Measurements from ENCODE around the gene KCNJ6.
"Not testable (repeated sequence)": the region's sequence is repeated elsewhere in the genome, so short reads cannot be mapped to it uniquely, and the experiment has no call there.

Gene KCNJ6

GRCh38 chr21:37605006-37605405 is 311.3 kb downstream of the KCNJ6 start:
- no peak overlapping the region for H3K27ac ChIP-seq (ENCODE audit: low read length)
- H3K9me3 ChIP-seq (ENCODE audit: insufficient read depth, low read depth, low read length), result no peaks in the 10 kb centered on the region
- no peaks in the 10 kb centered on the region for H3K27me3 ChIP-seq (ENCODE audit: insufficient read depth, low read length)
- no peaks in the 10 kb centered on the region for H3K4me1 ChIP-seq (ENCODE audit: insufficient read depth, low read length)
- H3K4me3 ChIP-seq (ENCODE audit: low read length), result no peak overlapping the region
- H3K36me3 ChIP-seq (ENCODE audit: insufficient read depth, low read depth, low read length), result no peaks in the 10 kb centered on the region
- no peak overlapping the region for H3K9ac ChIP-seq (ENCODE audit: low read depth, low read length)

GRCh38 chr21:37603129-37603528 is 313.1 kb downstream of the KCNJ6 start:
- H3K4me3 ChIP-seq (ENCODE audit: low read length), result no peak overlapping the region
- H3K27me3 ChIP-seq (ENCODE audit: insufficient read depth, low read length), result no peaks in the 10 kb centered on the region
- H3K4me1 ChIP-seq (ENCODE audit: insufficient read depth, low read length), result no peaks in the 10 kb centered on the region
- H3K9ac ChIP-seq (ENCODE audit: low read depth, low read length), result no peak overlapping the region
- no peak overlapping the region for H3K27ac ChIP-seq (ENCODE audit: low read length)
- no peaks in the 10 kb centered on the region for H3K36me3 ChIP-seq (ENCODE audit: insufficient read depth, low read depth, low read length)
- H3K9me3 ChIP-seq (ENCODE audit: insufficient read depth, low read depth, low read length), result no peaks in the 10 kb centered on the region

GRCh38 chr21:37601915-37602314 is 314.3 kb downstream of the KCNJ6 start:
- no peaks in the 10 kb centered on the region for H3K36me3 ChIP-seq (ENCODE audit: insufficient read depth, low read depth, low read length)
- H3K27ac ChIP-seq (ENCODE audit: low read length), result no peak overlapping the region
- no peaks in the 10 kb centered on the region for H3K4me1 ChIP-seq (ENCODE audit: insufficient read depth, low read length)
- H3K27me3 ChIP-seq (ENCODE audit: insufficient read depth, low read length), result no peaks in the 10 kb centered on the region
- no peak overlapping the region for H3K4me3 ChIP-seq (ENCODE audit: low read length)
- no peaks in the 10 kb centered on the region for H3K9me3 ChIP-seq (ENCODE audit: insufficient read depth, low read depth, low read length)
- H3K9ac ChIP-seq (ENCODE audit: low read depth, low read length), result no peak overlapping the region

- no peak overlapping the region for H3K9ac ChIP-seq (ENCODE audit: low read depth, low read length)
- H3K36me3 ChIP-seq (ENCODE audit: insufficient read depth, low read depth, low read length), result no peaks in the 10 kb centered on the region
- no peak overlapping the region for H3K4me3 ChIP-seq (ENCODE audit: low read length)
- H3K27me3 ChIP-seq (ENCODE audit: insufficient read depth, low read length), result no peaks in the 10 kb centered on the region
- no peak overlapping the region for H3K27ac ChIP-seq (ENCODE audit: low read length)
- no peaks in the 10 kb centered on the region for H3K4me1 ChIP-seq (ENCODE audit: insufficient read depth, low read length)
- H3K9me3 ChIP-seq (ENCODE audit: insufficient read depth, low read depth, low read length), result no peaks in the 10 kb centered on the region
Measured at GRCh38 chr21:37601027-37601426, 315.2 kb downstream of the KCNJ6 start.

- Histone ChIP-seq H3K27me3 (ENCODE audit: insufficient read depth, low read length) (no peaks in the 10 kb centered on the region), H3K9me3 (ENCODE audit: insufficient read depth, low read depth, low read length) (no peaks in the 10 kb centered on the region), H3K4me1 (ENCODE audit: insufficient read depth, low read length) (peaks cover 20% of the 10 kb centered on the region), H3K4me3 (ENCODE audit: low read length) (no peak overlapping the region), H3K36me3 (ENCODE audit: insufficient read depth, low read depth, low read length) (no peaks in the 10 kb centered on the region), H3K9ac (ENCODE audit: low read depth, low read length) (no peak overlapping the region), H3K27ac (ENCODE audit: low read length) (no peak overlapping the region)
Measured at GRCh38 chr21:37595944-37596343, 320.3 kb downstream of the KCNJ6 start.

- H3K9me3 ChIP-seq (ENCODE audit: insufficient read depth, low read depth, low read length), result no peaks in the 10 kb centered on the region
- H3K4me3 ChIP-seq (ENCODE audit: low read length), result no peak overlapping the region
- peak overlapping the region; percentile 23; the same call in 1 of the 2 replicates for H3K9ac ChIP-seq (ENCODE audit: low read depth, low read length)
- no peaks in the 10 kb centered on the region for H3K27me3 ChIP-seq (ENCODE audit: insufficient read depth, low read length)
- peak overlapping the region; percentile 34 for H3K27ac ChIP-seq (ENCODE audit: low read length)
- peaks cover 20% of the 10 kb centered on the region for H3K4me1 ChIP-seq (ENCODE audit: insufficient read depth, low read length)
- H3K36me3 ChIP-seq (ENCODE audit: insufficient read depth, low read depth, low read length), result no peaks in the 10 kb centered on the region
Measured at GRCh38 chr21:37594472-37594951, 321.7 kb downstream of the KCNJ6 start.

GRCh38 chr21:37593740-37594471 is 322.4 kb downstream of the KCNJ6 start:
- Histone ChIP-seq H3K9me3 (ENCODE audit: insufficient read depth, low read depth, low read length) (no peaks in the 10 kb centered on the region), H3K4me1 (ENCODE audit: insufficient read depth, low read length) (peaks cover 20% of the 10 kb centered on the region), H3K9ac (ENCODE audit: low read depth, low read length) (peak overlapping the region; percentile 23; the same call in 1 of the 2 replicates), H3K27ac (ENCODE audit: low read length) (peak overlapping the region; percentile 34), H3K36me3 (ENCODE audit: insufficient read depth, low read depth, low read length) (no peaks in the 10 kb centered on the region), H3K27me3 (ENCODE audit: insufficient read depth, low read length) (no peaks in the 10 kb centered on the region), H3K4me3 (ENCODE audit: low read length) (no peak overlapping the region)

- Histone ChIP-seq H3K4me1 (ENCODE audit: insufficient read depth, low read length) (peaks cover 20% of the 10 kb centered on the region), H3K9ac (ENCODE audit: low read depth, low read length) (peak overlapping the region; percentile 81; the same call in 1 of the 2 replicates)
Measured at GRCh38 chr21:37593015-37593414, 323.2 kb downstream of the KCNJ6 start.

GRCh38 chr21:37592496-37592895 is 323.8 kb downstream of the KCNJ6 start:
- H3K9me3 ChIP-seq (ENCODE audit: insufficient read depth, low read depth, low read length), result no peaks in the 10 kb centered on the region
- peak overlapping the region; percentile 48; the same call in 1 of the 2 replicates for H3K4me3 ChIP-seq (ENCODE audit: low read length)
- no peaks in the 10 kb centered on the region for H3K27me3 ChIP-seq (ENCODE audit: insufficient read depth, low read length)
- H3K36me3 ChIP-seq (ENCODE audit: insufficient read depth, low read depth, low read length), result no peaks in the 10 kb centered on the region
- peak overlapping the region; percentile 81; the same call in 1 of the 2 replicates for H3K9ac ChIP-seq (ENCODE audit: low read depth, low read length)
- peaks cover 20% of the 10 kb centered on the region for H3K4me1 ChIP-seq (ENCODE audit: insufficient read depth, low read length)
- peak overlapping the region; percentile 78 for H3K27ac ChIP-seq (ENCODE audit: low read length)

More at GRCh38 chr21:37593015-37593414, 323.2 kb downstream of the KCNJ6 start:
- Histone ChIP-seq H3K27me3 (ENCODE audit: insufficient read depth, low read length) (no peaks in the 10 kb centered on the region), H3K36me3 (ENCODE audit: insufficient read depth, low read depth, low read length) (no peaks in the 10 kb centered on the region), H3K27ac (ENCODE audit: low read length) (peak overlapping the region; percentile 78), H3K4me3 (ENCODE audit: low read length) (peak overlapping the region; percentile 48; the same call in 1 of the 2 replicates), H3K9me3 (ENCODE audit: insufficient read depth, low read depth, low read length) (no peaks in the 10 kb centered on the region)

- not testable (repeated sequence) for H3K27me3 ChIP-seq (ENCODE audit: insufficient read depth, low read length); H3K36me3 ChIP-seq (ENCODE audit: insufficient read depth, low read depth, low read length); H3K9me3 ChIP-seq (ENCODE audit: insufficient read depth, low read depth, low read length)
- H3K4me3 ChIP-seq (ENCODE audit: low read length), result peak overlapping the region; percentile 48; the same call in 1 of the 2 replicates
- H3K4me1 ChIP-seq (ENCODE audit: insufficient read depth, low read length), result peaks cover 20% of the 10 kb centered on the region
- H3K27ac ChIP-seq (ENCODE audit: low read length), result peak overlapping the region; percentile 78
- H3K9ac ChIP-seq (ENCODE audit: low read depth, low read length), result peak overlapping the region; percentile 81; the same call in 1 of the 2 replicates
Measured at GRCh38 chr21:37591994-37592393, 324.3 kb downstream of the KCNJ6 start.

GRCh38 chr21:37590836-37591235 is 325.4 kb downstream of the KCNJ6 start:
- H3K36me3 ChIP-seq (ENCODE audit: insufficient read depth, low read depth, low read length); H3K9me3 ChIP-seq (ENCODE audit: insufficient read depth, low read depth, low read length); H3K9ac ChIP-seq (ENCODE audit: low read depth, low read length); H3K27me3 ChIP-seq (ENCODE audit: insufficient read depth, low read length); H3K27ac ChIP-seq (ENCODE audit: low read length): not testable (repeated sequence)
- H3K4me3 ChIP-seq (ENCODE audit: low read length), result peak overlapping the region; percentile 13; the same call in 1 of the 2 replicates
- peaks cover 20% of the 10 kb centered on the region for H3K4me1 ChIP-seq (ENCODE audit: insufficient read depth, low read length)

- H3K27me3 ChIP-seq (ENCODE audit: insufficient read depth, low read length); H3K9me3 ChIP-seq (ENCODE audit: insufficient read depth, low read depth, low read length); H3K4me3 ChIP-seq (ENCODE audit: low read length); H3K27ac ChIP-seq (ENCODE audit: low read length); H3K36me3 ChIP-seq (ENCODE audit: insufficient read depth, low read depth, low read length); H3K9ac ChIP-seq (ENCODE audit: low read depth, low read length): not testable (repeated sequence)
- H3K4me1 ChIP-seq (ENCODE audit: insufficient read depth, low read length), result peaks cover 11% of the 10 kb centered on the region
Measured at GRCh38 chr21:37588644-37589043, 327.6 kb downstream of the KCNJ6 start.

Data from iPS-20b (cell line).